Esophagus (tissue), 2 donors: ENCODE data around the gene OSBPL7. TPM values are rescaled to one million over a fixed set of nuclear protein-coding genes. Genes with fewer than 3 reads are reported as not detected.
A peak's percentile ranks its signal among the peaks of the same experiment; 100 is the strongest.

ENCODE experiments used
- H3K27ac ChIP-seq, 2 donors: one replicate each; pipeline ENCODE4 v1.5.1; 2013; ENCODE audit warnings: low read depth in 2 of 2, mild to moderate bottlenecking in 2 of 2, inconsistent platforms in 1 of 2, low read length in 1 of 2, moderate library complexity in 1 of 2
- H3K27me3 ChIP-seq, 2 donors: one replicate each; pipeline ENCODE4 v1.6.1; 2013; ENCODE audit warnings: low read length in 2 of 2, control low read depth in 1 of 2, mild to moderate bottlenecking in 1 of 2; ENCODE audit not compliant: insufficient read depth in 2 of 2, control insufficient read depth in 1 of 2
- H3K36me3 ChIP-seq, 2 donors: one replicate each; pipeline ENCODE4 v1.6.1; 2013; ENCODE audit warnings: low read length in 1 of 2; ENCODE audit not compliant: control insufficient read depth in 2 of 2, insufficient read depth in 2 of 2
- H3K4me1 ChIP-seq, 2 donors: one replicate each; pipeline ENCODE4 v1.6.1; 2013; ENCODE audit warnings: low read length in 1 of 2; ENCODE audit not compliant: control insufficient read depth in 2 of 2, insufficient read depth in 2 of 2
- H3K4me3 ChIP-seq, 2 donors: one replicate each; pipeline ENCODE4 v1.5.1; 2013; ENCODE audit warnings: low read length in 2 of 2, mild to moderate bottlenecking in 2 of 2, low read depth in 1 of 2, moderate library complexity in 1 of 2
- H3K9me3 ChIP-seq, 2 donors: one replicate each; pipeline ENCODE4 v1.6.1; 2013; ENCODE audit warnings: mild to moderate bottlenecking in 2 of 2, low read depth in 1 of 2, low read length in 1 of 2, moderate library complexity in 1 of 2; ENCODE audit not compliant: control insufficient read depth in 2 of 2, insufficient read depth in 1 of 2
- WGBS, 2 donors: extraction: QIAGEN DNeasy Blood & Tissue Kit; methylation state at CpG; one replicate each; pipeline ENCODE4 v1.1.7; 2013; 5-methylcytosine and 5-hydroxymethylcytosine counted together
- polyA plus RNA-seq, 2 donors: library from polyadenylated mRNA; stranded (reverse); fragments of 200-250 nt; gene quantifications; one replicate each; pipeline ENCODE4 v1.2.3, GENCODE V29; 2013
- donor health status: healthy with polysubstance abuse.
- donor health status: Bipolar disorder and iron deficiency.

Gene OSBPL7
- polyA plus RNA-seq, 2 donors: 1.9 to 3.7 TPM

DNA sequence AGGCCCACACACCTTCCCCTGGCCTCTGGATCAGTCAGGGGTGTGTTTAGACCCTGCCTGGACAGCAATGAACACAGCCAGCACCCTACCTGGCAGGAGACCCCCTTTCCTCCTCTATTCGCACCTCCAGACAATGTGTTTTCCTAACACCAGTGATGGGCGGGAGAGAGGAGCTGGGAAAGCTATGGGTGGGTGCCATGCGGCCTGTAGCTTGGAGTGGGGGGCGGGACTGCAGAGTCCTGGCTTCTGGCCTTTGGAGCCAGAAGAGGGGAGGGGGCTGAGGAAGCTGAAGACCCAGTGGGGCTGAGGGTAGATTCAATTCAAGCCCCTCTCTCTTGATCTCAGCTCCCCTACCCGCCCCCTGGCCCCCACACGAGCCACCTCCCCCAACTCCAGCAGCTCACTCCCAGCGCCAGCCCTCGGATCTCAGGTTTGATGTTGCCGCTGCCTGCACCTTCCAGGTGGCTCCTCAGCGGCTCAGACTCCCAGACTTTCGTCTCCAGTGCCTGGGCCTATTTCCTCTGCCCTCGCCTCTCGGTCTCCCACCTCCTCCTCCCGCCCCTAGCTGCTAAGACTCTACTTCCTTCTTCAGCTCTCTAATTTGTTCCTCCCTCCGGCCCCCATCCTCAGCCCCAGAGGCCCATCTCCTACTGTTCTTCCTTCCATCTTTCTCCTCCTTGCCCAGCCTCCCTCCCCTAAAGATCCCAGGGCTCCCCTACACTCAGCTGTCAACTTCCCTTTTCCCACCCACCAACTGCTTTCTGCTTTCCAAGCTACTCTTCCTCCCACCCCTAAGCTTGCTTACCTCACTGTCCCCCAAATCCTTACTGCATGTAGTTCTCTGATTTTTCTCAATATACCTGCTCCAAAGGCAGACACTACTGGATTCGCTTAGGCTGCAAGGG, 36.2 kb upstream of the OSBPL7 start:
- H3K4me1 ChIP-seq: no peaks in the 10 kb centered on the region
- H3K27ac ChIP-seq: no peak overlapping the region
- no peak overlapping the region for H3K4me3 ChIP-seq
- 71 to 87% methylated on average over 16 of the region's 16 CpGs for WGBS, 2 donors
- H3K27me3 ChIP-seq: peaks cover 4 to 7% of the 10 kb centered on the region in 2 donors
- no peaks in the 10 kb centered on the region for H3K9me3 ChIP-seq
- no peaks in the 10 kb centered on the region for H3K36me3 ChIP-seq

DNA sequence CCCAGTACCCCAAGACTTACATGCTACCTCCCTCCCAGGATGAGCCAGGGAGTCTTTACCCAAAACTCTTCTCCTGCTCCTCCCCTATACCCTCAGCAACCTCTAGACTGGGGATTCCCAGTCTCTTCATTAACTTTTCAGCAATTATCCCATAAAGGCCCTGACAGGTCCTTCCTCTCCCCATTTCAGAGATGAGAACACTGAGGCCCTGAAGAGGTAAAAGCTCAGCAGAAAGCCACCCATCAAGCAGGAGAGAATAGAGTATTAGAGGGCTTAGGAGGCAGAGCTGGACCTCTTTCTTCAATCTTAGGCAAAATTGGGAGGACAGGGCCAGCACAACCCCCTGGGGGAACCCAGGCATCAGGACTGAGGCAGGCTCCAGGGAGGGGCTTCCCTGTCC, 35.2 kb upstream of the OSBPL7 start:
- H3K27ac ChIP-seq: no peak overlapping the region
- no peaks in the 10 kb centered on the region for H3K4me1 ChIP-seq
- peaks cover 4 to 11% of the 10 kb centered on the region in 2 donors for H3K27me3 ChIP-seq

DNA sequence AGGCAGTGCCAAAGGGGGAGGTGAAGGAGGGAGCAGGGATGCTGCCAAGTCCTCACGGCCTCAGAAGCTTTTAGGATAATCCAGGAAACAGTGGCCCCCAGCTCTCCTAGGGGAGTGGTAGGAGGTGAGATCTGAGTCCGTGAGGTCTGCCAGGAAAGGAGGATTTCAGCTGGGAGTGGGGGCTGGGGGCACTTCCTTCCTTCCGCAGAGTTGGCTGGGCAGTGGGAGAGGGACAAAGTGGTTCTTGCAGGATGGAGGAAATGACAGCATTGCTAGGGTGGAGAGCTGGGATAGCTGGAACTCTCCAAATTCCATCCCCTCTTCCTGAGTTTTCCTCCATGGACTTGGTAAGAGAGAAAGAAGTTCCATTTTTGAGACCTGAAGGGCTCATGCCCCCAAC, 34.1 kb upstream of the OSBPL7 start:
- Histone ChIP-seq H3K27ac (no peak overlapping the region), H3K4me3 (no peak overlapping the region), H3K9me3 (no peaks in the 10 kb centered on the region), H3K36me3 (no peaks in the 10 kb centered on the region), H3K27me3 (peaks cover 4 to 11% of the 10 kb centered on the region in 2 donors), H3K4me1 (no peaks in the 10 kb centered on the region)
- WGBS, 2 donors: 19 to 37% methylated on average over 3 of the region's 3 CpGs

More for the DNA sequence above, 35.2 kb upstream of the OSBPL7 start:
- H3K36me3 ChIP-seq: no peaks in the 10 kb centered on the region
- H3K4me3 ChIP-seq: no peak overlapping the region
- H3K9me3 ChIP-seq: no peaks in the 10 kb centered on the region

DNA sequence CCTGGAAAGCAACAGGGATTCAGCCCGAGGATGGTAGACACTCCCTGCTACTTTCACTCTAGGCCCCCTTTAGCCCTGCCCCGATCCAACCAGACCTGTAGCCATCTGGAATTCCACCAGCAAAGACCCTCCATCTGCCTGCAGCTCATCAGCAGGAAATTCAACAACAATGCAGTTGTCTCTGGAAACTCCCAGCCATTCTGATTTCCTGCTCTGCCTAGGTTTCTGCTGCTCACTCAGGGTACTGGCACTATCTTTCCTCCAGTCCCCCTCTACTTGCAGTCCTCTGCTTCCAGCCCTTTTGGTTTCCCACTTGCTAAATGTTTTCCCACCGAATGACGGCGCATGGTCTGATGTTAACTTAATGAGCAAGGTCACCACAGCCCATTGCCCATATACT, 32.0 kb upstream of the OSBPL7 start:
- H3K4me1 ChIP-seq: peaks cover 4 to 8% of the 10 kb centered on the region in 2 donors
- H3K36me3 ChIP-seq: no peaks in the 10 kb centered on the region
- H3K9me3 ChIP-seq: no peaks in the 10 kb centered on the region
- H3K4me3 ChIP-seq: no peak overlapping the region
- H3K27me3 ChIP-seq: peaks cover 4 to 11% of the 10 kb centered on the region in 2 donors
- no peak overlapping the region for H3K27ac ChIP-seq
- 44 to 52% methylated on average over 5 of the region's 5 CpGs for WGBS, 2 donors

DNA sequence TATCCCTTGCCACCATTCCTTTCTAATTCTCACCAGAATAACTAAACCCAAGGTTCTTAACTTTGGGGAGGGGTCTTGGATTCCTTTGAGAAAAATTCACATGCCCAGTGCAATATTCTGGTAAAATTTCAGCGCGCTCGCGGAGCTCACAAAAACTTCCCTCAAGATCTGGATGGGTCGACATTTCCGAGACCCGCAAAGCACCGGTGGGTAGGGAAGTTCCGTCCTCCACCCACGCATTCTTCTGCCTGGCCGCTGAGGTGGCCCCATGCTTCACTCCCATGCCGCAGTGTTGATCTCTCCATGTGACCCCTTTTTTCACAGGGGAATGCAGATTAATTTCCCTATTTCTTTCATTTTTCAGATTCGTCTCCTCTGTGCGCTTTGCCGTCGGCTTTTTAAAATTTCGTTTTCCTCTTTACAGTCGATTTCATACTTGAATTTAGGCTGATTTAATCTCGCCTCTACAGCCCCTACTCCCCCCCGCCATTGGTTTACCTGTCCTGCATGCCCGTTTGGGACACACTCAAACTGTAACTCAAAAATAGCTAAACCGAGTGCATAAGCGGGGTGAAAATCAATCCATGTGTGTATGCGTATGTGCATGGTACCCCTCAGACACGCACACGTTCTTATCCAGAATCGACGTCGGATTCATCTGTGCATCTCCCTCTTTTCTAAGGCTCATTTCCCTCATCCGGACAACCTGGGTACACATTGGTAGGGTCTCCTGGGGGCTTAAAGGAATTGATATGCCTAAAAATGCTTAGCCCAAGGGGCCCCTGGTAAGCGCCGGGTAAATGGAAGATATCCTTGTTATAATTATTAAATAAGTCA, 30.7 kb upstream of the OSBPL7 start:
- WGBS, 2 donors: 28 to 37% methylated on average over 32 of the region's 32 CpGs
- Histone ChIP-seq H3K27me3 (peaks cover 4 to 14% of the 10 kb centered on the region in 2 donors), H3K9me3 (no peaks in the 10 kb centered on the region), H3K4me3 (no peak overlapping the region), H3K36me3 (peaks cover 0 to 3% of the 10 kb centered on the region in 2 donors), H3K4me1 (peaks cover 5 to 15% of the 10 kb centered on the region in 2 donors), H3K27ac (no peak overlapping the region)

DNA sequence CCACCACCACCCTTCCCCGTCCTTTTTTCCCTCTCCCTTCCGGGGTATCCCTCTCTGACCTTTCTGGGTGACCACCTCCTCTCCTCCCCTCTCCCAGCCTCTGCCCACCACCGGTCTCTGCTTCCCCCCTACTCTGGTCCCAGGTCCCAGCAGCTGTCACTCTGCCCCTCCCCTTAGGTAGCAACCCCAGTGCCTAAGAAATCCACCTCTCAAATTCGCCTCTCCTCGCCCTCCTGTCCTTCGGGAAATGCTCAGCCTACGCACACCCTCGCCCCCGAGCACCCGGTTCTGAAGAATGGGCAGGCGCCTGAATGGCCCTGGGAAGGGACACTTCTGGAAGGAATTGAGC, 30.1 kb upstream of the OSBPL7 start:
- 24 to 27% methylated on average over 11 of the region's 11 CpGs for WGBS, 2 donors
- peak overlapping the region in 1 of 2 donors; percentile 59 for H3K4me3 ChIP-seq
- H3K9me3 ChIP-seq: no peaks in the 10 kb centered on the region
- no peak overlapping the region for H3K27ac ChIP-seq
- H3K36me3 ChIP-seq: peaks cover 0 to 3% of the 10 kb centered on the region in 2 donors
- H3K27me3 ChIP-seq: peaks cover 4 to 14% of the 10 kb centered on the region in 2 donors
- peaks cover 5 to 15% of the 10 kb centered on the region in 2 donors for H3K4me1 ChIP-seq

DNA sequence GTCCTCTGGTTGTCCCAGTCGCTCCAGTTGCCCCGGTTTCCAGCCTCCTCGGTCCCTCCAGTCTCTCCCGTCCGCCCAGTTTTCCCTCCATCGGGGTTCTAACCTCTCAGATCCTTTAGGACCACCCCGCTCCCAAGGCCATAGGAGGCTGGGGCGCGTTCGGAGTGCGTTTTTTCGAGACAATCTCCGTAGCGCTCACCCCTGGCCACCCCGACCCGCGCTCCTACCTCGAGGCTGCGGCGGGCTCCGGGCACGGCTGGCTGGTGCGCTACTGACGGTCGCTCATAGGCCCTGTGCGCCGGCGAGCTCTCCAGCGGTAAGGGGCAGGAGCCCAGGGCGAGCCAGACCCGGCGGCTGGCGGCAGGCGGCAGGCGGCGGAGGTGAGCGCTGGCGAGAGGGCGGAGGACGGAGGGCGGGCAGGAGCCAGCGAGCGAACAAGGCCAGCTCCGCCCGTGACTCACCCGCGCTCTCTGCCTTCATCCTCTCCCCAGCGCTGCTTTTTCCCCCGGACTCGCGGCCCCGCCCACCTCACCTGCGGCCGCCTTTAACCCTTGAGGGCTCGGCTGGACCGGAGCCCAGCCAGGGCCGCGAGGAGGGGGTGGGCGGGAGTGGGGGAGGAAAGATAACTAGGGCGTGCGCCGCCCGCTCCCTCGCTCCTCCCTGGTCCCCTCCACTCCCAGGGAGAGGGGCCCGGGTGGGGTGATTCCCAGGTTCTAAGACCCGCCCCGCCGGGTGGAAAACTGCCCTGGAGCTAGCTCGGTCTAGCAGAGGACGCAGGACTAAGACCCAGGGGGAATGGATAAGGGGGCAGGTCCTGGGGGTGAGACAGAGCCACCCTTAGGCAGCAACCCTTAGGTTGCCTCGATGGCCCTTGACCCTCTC, 29.3 kb upstream of the OSBPL7 start, which contains the start of gene SP6:
TSS of gene SP6 (minus strand) at position 472 of the 882 bp plus-strand sequence. CDS start 2,734 bp downstream, outside the sequence.
- H3K4me1 ChIP-seq: peaks cover 5 to 15% of the 10 kb centered on the region in 2 donors
- H3K4me3 ChIP-seq: peak within 1 kb of the TSS; percentile 58 to 59
- peaks cover 4 to 14% of the 10 kb centered on the region in 2 donors for H3K27me3 ChIP-seq
- peaks cover 0 to 3% of the 10 kb centered on the region in 2 donors for H3K36me3 ChIP-seq
- H3K27ac ChIP-seq: peak within 1 kb of the TSS; percentile 70 to 83
- WGBS, 2 donors: 4 to 7% methylated on average over 54 to 71 of the region's 71 CpGs
- no peaks in the 10 kb centered on the region for H3K9me3 ChIP-seq

DNA sequence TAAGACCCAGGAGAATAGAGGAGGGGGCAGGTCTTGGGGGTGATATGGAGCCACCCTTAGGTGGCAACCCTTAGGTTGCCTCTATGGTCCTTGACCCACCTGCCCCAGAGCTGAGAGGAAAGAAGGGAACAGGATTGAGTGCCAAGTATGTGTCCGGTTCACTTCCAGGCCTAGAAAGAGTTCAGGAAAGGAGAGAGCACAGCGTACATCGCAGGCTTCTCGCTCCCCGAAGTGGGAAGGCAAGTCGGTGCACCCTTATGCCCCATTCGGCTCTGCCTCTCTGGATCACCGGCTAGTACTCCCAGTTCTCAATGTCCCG, 28.7 kb upstream of the OSBPL7 start:
- H3K4me3 ChIP-seq: peak overlapping the region; percentile 58 to 59
- H3K27ac ChIP-seq: peak overlapping the region; percentile 70 to 83
- peaks cover 0 to 14% of the 10 kb centered on the region in 2 donors for H3K27me3 ChIP-seq
- H3K9me3 ChIP-seq: no peaks in the 10 kb centered on the region
- H3K36me3 ChIP-seq: peaks cover 0 to 3% of the 10 kb centered on the region in 2 donors
- WGBS, 2 donors: 21 to 26% methylated on average over 9 of the region's 9 CpGs
- H3K4me1 ChIP-seq: peaks cover 5 to 15% of the 10 kb centered on the region in 2 donors

DNA sequence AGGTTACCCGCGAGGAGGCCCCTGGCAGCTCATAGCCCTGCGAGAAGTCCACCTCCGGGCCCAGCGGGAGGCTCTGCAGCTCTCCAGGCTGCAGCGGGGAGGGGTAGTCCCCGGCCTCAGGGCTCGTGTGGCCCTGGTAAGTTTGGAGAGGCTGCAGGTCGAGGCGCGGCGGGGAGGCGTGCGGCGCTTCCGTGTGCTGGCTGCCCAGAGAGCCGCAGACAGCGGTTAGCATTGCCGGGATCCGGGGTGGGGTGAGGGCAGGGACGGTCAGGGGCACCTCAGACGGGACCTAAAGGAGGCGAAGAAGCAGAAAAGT, 26.6 kb upstream of the OSBPL7 start:
- peaks cover 0 to 3% of the 10 kb centered on the region in 2 donors for H3K36me3 ChIP-seq
- H3K4me1 ChIP-seq: peaks cover 8 to 18% of the 10 kb centered on the region in 2 donors
- 58 to 65% methylated on average over 23 of the region's 23 CpGs for WGBS, 2 donors
- H3K27ac ChIP-seq: no peak overlapping the region
- H3K4me3 ChIP-seq: no peak overlapping the region
- no peaks in the 10 kb centered on the region for H3K9me3 ChIP-seq
- peaks cover 0 to 8% of the 10 kb centered on the region in 2 donors for H3K27me3 ChIP-seq
